HG02610 (cell line): ENCODE results near the gene BCL2L1.

Experiments
- ATAC-seq: cut with Tn5 transposase; IDR thresholded peaks from one replicate; pipeline ENCODE4 v1.9.1; 2021; ENCODE audit warnings: mild to moderate bottlenecking, moderate library complexity; ENCODE audit not compliant: unreplicated experiment

The BCL2L1 gene

GRCh38 chr20:31731321-31731717, 8.7 kb upstream of the BCL2L1 start:
- no peak for ATAC-seq

DNA sequence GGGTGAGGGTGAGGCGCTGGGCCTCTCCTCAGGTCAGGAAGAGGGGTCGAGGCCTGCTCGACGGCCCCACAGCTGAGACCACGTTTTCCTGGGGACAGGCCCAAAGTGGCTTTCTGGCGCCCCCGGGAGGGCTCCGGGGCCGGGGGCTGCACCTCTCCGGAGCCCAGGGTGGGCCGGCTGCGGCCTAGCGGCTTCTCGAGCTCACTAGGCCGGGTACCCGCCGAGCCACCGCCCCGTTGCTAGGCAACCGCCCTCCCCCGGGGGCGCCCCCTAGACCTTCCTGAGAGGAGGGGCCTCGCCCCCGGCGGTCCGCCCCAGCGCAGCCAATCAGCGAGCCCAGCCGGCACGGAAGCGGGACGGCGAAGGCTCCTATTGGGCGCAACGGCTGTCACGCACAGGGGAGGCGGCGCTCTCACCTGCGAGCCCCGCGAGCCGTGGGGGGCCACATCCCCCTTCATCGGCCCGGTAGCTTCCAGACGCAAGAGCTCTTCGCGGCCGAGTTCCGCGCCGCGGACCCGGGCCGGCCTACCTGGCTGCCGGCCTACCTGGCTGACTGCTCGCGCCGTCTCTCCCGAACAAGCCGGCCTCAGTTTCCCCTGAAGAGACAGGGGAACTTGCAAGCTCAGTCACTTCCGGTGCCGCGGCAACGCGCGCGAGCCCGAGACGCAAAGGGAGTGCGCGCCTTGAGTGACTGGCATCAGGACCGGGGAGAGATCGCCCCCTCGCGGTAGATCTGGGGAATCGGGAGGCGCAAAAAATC, 831 bp upstream of the BCL2L1 start:
- ATAC-seq: peak; percentile 88

DNA sequence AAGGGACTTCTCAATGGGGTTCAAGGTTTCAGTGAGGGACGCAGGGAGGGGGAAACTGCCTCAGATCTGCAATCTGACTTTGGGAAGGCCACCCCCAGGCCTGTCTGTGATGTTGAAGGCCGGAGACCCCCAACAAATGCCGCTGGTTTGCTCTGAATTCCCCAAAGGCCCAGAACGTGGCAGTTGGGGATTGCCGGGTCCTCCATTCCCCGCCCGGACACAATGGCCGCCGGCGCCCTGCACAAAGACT, 326 bp upstream of the BCL2L1 start:
- no peak for ATAC-seq

GRCh38 chr20:31721408-31722256, 1.0 kb downstream of the BCL2L1 start:
- no peak for ATAC-seq

DNA sequence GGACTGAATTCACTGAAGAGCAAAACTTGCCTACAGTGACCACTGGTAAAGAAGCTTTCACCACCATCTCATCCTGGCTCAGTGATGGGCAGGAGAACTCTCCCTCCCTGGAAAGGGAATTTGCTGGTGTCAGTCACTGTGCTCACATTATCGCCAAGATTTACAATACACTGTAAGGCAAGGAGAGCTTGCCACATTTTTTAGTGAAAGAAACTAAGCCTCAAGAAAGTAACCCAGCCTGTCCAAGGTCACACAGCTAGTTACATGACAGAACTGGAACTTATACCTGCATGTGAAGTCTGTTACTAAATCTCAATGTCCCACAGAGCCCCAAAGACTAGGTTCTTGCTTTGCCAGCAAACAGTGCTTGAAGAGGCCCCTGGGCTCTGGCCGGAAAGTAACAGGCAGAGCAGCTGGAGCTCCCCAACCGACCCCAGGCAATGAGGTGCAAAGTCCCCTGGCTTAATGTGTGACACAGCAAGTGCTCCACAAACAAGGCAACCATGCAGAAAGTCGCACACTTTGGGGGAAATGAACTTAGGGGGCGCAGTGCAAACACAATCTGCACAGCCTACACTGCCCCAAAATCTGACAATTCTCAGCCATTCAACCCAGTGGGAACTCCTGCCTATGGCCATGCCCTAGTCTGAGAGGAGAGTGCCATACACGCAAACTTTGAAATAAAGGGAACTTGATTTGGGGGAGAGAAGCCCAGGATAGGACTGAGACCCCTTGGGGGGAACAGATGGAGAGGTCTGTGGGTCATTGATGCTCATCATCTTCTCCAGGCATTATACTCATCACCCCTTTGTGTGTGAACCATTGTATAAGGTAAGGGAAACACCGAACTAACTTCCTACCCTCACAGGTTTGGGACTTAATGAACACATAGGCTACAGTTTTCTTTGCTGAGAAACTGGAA, 1.9 kb downstream of the BCL2L1 start:
- ATAC-seq: no peak

- ATAC-seq: no peak
Observed at GRCh38 chr20:31719644-31720485, 2.8 kb downstream of the BCL2L1 start.

- no peak for ATAC-seq
Observed at GRCh38 chr20:31718952-31719643, 3.6 kb downstream of the BCL2L1 start.

DNA sequence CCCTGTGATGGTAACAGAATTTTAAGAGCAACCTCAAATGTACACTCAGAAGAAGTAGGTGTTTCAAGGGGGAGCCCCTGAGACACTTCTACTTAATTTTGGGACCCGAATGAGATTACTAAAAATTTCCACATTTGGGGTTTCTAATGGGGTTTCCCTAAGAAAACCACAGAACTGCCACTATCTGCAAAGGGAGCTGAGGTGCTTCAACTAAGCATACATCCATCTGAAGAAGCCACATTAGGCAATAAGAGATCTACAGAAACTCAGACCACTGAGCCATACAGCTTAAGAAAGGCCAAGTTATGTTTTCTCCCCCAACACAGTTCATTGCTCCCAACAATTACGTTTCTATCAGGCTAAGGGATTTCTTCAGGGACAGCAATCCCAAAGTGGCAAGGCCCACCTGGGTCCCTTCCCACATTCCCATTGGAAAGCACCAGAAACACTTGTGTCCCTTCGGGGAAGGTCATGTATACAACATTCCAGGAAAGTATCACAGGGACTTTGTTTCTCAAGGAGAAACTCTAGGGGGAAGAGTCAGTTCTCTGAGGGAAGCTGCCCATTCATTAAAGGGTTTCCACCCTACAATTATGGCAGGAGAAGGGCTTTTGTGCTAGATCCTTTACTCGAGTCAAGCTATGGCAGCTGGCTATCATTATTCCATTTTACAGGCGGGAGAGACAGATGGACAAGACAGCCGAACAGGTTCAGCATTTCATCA, 5.0 kb downstream of the BCL2L1 start:
- ATAC-seq: peak; percentile 72

GRCh38 chr20:31716818-31717477, 5.7 kb downstream of the BCL2L1 start:
- ATAC-seq: no peak

DNA sequence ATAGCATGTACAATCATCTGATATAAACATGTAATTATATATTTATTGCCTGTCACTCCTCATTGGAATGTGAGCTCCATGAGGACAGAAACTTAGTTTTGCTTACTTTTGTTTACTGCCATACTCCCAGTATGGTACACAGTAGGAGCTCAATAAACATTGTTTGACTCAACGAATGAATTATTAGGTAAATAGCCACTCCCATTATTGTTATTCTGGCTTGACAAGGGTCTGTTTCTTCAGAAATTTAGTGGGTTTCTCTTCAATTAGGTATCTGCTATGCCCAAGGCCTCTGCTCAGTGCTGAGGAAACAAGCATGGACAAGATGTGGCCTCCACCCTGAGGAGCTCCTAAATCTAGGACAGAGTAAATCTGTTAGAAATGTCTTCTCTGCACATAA, 6.3 kb downstream of the BCL2L1 start:
- ATAC-seq: no peak

DNA sequence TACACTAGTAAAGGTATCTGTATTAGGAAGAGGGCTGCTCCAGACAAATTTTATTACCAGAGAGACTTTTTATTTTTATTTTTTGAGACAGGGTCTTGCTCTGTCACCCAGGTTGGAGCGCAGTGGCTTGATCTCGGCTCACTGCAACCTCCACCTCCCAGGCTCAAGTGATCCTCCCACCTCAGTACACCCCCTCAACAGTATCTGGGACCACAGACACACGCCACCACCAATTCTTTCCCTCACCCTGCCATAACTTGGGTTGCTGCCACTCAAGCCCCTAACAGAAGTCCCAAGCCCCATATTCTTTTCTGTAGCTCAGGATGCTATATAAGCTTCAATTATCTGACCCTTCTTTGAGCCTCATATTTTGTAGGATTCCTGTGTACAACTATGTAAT, 6.9 kb downstream of the BCL2L1 start:
- no peak for ATAC-seq

GRCh38 chr20:31713312-31714273, 9.1 kb downstream of the BCL2L1 start:
- no peak for ATAC-seq

DNA sequence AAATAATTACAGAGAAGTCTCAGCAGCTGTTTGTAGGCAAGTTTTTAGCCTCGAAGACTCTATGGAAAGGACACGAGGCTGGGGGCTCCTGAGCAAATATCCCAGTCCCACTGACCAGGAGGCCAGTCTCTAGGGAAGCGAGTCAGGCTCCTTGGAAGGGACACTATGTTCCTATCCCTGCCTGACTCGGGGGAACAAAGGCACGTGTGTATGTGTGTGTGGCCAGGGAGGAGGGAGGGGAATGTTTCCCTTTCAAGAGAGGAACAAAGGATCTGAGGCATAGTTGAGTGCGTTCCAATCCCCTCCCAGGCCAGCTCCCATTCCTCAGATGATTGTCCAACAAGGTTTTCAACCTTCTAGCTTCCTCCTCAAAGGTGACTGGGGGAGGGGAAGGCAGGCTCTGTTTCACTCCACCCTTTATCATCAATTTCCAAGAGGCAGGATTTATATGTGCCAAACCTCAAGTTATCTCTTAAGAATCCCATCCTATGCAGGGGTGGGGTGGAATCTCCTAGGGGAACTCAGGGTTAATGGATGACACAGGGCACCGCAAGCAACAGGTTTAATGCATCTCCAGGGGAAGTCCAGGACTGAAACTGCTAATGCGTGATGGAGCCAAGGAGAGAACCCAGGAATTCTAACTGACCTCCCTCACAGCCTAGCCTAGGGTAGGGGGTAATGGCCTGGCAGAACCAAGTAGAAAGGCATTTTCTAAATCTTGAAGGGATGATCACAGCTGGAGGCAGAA, 9.9 kb downstream of the BCL2L1 start:
- ATAC-seq: no peak

DNA sequence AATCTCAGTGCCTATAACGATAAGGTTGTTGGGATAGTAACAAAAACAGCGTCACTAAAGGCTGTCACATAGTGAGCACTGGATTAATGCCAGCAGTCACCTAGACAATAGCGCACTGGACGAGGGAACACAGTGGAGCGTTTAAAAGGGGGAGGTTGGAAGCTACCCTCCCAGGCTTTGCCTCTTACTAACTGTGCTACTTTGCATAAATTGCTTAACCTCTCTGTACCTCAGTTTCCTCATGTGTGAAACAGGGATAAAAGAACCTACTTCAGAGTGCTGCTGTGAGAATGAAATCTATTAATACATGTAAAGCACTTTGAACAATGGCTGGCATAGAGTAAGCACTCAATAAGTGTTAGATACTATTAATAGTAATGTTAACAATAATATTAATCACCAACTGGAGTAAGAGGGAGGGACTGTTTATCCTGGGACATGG, 10.5 kb downstream of the BCL2L1 start:
- ATAC-seq: no peak

DNA sequence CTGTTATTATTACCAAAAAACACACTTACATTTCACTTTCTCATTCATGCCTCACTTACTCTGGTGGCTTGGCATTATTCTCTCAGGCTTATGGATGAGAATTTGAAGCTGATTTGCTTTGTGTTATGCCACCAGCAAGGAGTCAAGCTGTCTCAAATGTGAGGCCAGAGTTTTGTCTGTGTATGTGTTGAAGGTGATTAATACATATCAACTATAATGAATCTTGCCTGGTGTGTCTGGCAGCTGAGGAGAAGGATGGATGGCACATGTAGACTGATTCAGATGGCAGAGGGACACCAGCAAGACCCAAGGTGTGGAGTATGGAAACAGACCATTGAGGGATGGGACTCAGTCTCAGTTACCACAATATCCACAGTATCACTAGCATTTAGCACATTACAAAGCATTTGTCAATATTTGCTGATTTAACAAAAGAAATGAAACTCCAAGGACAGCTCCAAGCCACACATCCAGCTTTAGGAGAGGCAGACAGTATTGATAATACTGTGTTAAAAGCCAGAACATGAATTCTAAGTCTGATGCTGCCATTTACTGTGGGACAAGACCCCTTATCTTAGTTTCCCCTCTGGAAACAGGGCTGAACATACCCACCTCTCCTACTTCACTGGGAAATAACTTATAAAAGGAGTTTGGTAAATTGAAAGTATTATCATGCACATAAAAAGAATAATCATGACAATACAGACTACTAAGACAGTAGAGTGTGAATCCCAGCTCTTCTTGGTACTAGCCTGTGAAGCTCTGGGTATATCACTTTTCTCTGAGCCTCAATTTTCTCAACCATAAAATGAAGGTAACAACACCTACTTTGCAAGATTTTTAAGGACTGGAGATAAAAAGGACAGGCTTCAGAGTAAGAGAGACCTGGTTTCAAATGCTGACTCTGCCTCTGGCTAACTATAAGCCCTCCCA, 11.2 kb downstream of the BCL2L1 start:
- no peak for ATAC-seq
